IMR-90 (cell line): Measurements from ENCODE around the gene ATF5.

Source experiments
- CEBPB ChIP-seq: IDR thresholded peaks from 2 replicates; pipeline ENCODE4 v1.6.1; 2012; ENCODE audit warnings: low read depth, low read length, improper control_type of control experiment
- CTCF ChIP-seq: conservative IDR thresholded peaks from 2 replicates; pipeline ENCODE4 v1.5.1; 2012; ENCODE audit warnings: mild to moderate bottlenecking, low read depth, low read length, improper control_type of control experiment
- ELK1 ChIP-seq: fragments of 150-350 bp; IDR thresholded peaks from 2 replicates; pipeline ENCODE4 v1.6.1; 2016; ENCODE audit warnings: low read depth, mild to moderate bottlenecking, low read length, moderate library complexity, borderline replicate concordance
- POLR2A ChIP-seq: IDR thresholded peaks from 2 replicates; pipeline ENCODE4 v1.6.1; 2012; ENCODE audit warnings: mild to moderate bottlenecking, low read depth, low read length
- RAD21 ChIP-seq: IDR thresholded peaks from 2 replicates; pipeline ENCODE4 v1.6.1; 2012; ENCODE audit warnings: low read length, improper control_type of control experiment
- RCOR1 ChIP-seq: IDR thresholded peaks from 2 replicates; pipeline ENCODE4 v1.6.1; 2012; ENCODE audit warnings: mild to moderate bottlenecking, low read length, improper control_type of control experiment; ENCODE audit not compliant: insufficient replicate concordance
- SMC3 ChIP-seq: fragments of 150-350 bp; IDR thresholded peaks from 2 replicates; pipeline ENCODE4 v1.6.1; 2016; ENCODE audit warnings: low read depth, mild to moderate bottlenecking, antibody characterized with exemption, low read length, moderate library complexity
- USF2 ChIP-seq: fragments of 150-350 bp; IDR thresholded peaks from 2 replicates; pipeline ENCODE4 v1.6.1; 2017; ENCODE audit warnings: mild to moderate bottlenecking, antibody characterized with exemption, low read length, low read depth

DNA sequence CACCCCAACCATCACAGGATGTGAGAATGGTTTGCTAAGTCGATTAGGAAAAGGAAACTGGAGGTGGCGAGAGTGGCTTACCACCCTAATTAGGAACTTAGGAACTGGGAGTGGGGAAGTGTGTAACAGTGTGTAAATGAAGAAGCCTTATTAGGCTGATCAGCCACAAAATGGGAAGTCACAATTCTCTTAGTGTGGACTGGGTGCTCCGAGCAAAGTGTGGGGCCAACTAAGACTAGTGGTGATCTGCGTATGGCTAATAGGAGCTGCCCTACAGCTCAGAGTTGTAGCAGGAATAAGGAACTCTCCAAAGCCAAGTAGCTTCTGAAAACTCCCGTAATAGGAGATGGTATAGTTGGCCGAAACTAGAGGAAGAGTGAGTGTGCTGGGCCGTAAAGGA, 24.4 kb downstream of the ATF5 start:
- TF ChIP-seq CTCF, result no peak
- no peak for TF ChIP-seq CEBPB
- TF ChIP-seq ELK1, result no peak
- no peak for TF ChIP-seq RAD21
- TF ChIP-seq POLR2A, result no peak
- no peak for TF ChIP-seq SMC3
- no peak for TF ChIP-seq RCOR1
- TF ChIP-seq USF2, result no peak
